SK-N-SH treated with all-trans-retinoic acid at 6 μM for 48 hours (cell line): ENCODE data around the gene KSR2.

ENCODE experiments used
- CSDC2 ChIP-seq: fragments of 250-450 bp; sonication (Bioruptor Pico); IDR thresholded peaks from 2 replicates; pipeline ENCODE4 v1.5.0; 2020; ENCODE audit warnings: mild to moderate bottlenecking, moderate library complexity
- ISL1 ChIP-seq: fragments of 250-450 bp; sonication (Bioruptor Pico); IDR thresholded peaks from 2 replicates; pipeline ENCODE4 v2.1.2; 2022; ENCODE audit warnings: mild to moderate bottlenecking, moderate library complexity
- OSR1 ChIP-seq: fragments of 250-450 bp; sonication (Bioruptor Pico); IDR thresholded peaks from 2 replicates; pipeline ENCODE4 v1.8.0; 2022; ENCODE audit warnings: moderate library complexity, mild to moderate bottlenecking, inconsistent platforms
- PATZ1 ChIP-seq: fragments of 250-450 bp; sonication (Bioruptor Pico); IDR thresholded peaks from 2 replicates; pipeline ENCODE4 v1.8.0; 2020; ENCODE audit warnings: mild to moderate bottlenecking, moderate library complexity, borderline replicate concordance
- RARB ChIP-seq: fragments of 250-450 bp; sonication (Bioruptor Pico); IDR thresholded peaks from 2 replicates; pipeline ENCODE4 v1.8.0; 2021; ENCODE audit warnings: mild to moderate bottlenecking, moderate library complexity
- ZFP30 ChIP-seq: fragments of 450-650 bp; formaldehyde crosslinking; IDR thresholded peaks from 2 replicates; pipeline ENCODE4 v1.5.0; 2022; ENCODE audit warnings: mild to moderate bottlenecking, moderate library complexity
- ZNF565 ChIP-seq: fragments of 450-650 bp; formaldehyde crosslinking; conservative IDR thresholded peaks from 2 replicates; pipeline ENCODE4 v1.5.0; 2020; ENCODE audit warnings: low read depth, mild to moderate bottlenecking, moderate library complexity

DNA sequence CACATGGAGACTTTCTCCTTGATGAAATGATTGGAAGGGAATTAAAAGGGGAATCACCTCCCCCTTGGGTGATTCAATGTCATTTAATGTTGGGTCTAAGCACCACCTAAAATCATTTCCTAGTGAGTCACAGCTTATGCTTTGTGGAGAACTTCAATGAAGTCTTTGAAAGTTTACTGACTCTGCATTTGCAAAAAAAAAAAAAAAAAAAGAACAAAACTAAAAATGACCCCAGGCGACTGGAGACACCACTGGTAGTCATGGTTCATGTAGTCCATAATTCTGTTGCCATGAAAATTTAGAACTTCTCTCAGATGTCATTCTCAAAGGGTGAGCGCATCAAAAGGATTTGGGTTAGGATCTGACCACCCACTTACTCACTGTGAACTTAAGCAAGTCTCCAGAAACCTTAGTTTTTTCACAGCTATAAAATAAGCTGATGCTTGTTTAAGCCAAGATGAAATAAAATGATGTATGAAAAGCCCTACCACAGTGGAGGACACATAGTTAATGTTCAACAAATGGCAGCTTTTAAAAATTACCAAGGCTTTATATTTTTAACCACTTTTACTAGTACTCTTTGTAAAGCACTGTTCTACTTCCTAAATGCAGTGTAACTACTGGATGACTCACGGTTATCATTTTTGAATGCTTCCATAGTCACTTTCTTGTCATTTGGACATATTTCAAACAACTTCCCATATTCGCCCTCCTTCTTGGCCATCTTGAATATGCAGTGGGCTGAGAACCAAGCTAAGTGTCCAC, 18.1 kb upstream of the KSR2 start:
- TF ChIP-seq OSR1 (CRISPR knock-in tag): no peak
- TF ChIP-seq ZFP30: no peak
- no peak for TF ChIP-seq ISL1 (CRISPR knock-in tag)
- TF ChIP-seq RARB (CRISPR knock-in tag): no peak
- TF ChIP-seq CSDC2 (CRISPR knock-in tag): no peak
- no peak for TF ChIP-seq PATZ1 (CRISPR knock-in tag)
- TF ChIP-seq ZNF565: no peak
